T-helper 2 cell treated with Interferon-gamma antibody and Interleukin-4, amounts not matched to agents 5 μg/mL and 100 μg/mL, for 36 hours (primary cell): ENCODE measurements around the gene RASA2.
A peak's percentile ranks its signal among the peaks of the same experiment; 100 is the strongest.

Source experiments
- DNase-seq: peaks from one replicate; pipeline ENCODE4 v3.0.0; 2021; ENCODE audit warnings: low spot score
- H3K27ac Mint-ChIP-seq: one replicate; pipeline ENCODE4 v1.8.0; 2021; ENCODE audit warnings: mild to moderate bottlenecking, mixed read lengths
- H3K27me3 Mint-ChIP-seq: one replicate; pipeline ENCODE4 v1.8.0; 2021; ENCODE audit warnings: low read depth, mixed read lengths
- H3K36me3 Mint-ChIP-seq: one replicate; pipeline ENCODE4 v1.8.0; 2021; ENCODE audit warnings: low read depth, mixed read lengths
- H3K4me1 Mint-ChIP-seq: one replicate; pipeline ENCODE4 v1.8.0; 2021; ENCODE audit warnings: low read depth, mixed read lengths
- H3K4me3 Mint-ChIP-seq: one replicate; pipeline ENCODE4 v1.8.0; 2022; ENCODE audit warnings: mild to moderate bottlenecking, moderate library complexity, mixed read lengths
- H3K9me3 Mint-ChIP-seq: one replicate; pipeline ENCODE4 v1.8.0; 2021; ENCODE audit warnings: mixed read lengths

Gene RASA2

DNA sequence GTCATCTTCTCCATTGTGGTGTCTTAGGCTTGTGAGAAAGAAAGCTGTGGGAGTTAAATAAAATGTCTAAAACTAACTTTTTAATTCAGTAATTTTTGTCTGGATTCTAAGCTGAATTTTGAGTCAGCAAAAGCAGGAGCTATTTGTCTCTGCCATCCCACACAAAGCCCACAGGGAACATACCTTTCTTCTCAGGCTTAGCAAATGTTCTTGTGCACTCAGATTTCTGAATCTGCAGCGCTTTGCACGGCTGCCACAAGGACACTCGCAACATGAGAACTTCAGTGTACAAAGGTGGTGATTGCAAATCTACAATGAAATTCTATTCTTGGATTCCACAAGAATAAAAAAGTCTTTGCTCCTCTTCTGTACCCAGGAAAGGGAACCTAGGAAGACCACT is 163.0 kb downstream of the RASA2 start:
- H3K4me3 Mint-ChIP-seq = no peak overlapping the region
- H3K27me3 Mint-ChIP-seq = peaks cover 16% of the 10 kb centered on the region
- peaks cover under 1% of the 10 kb centered on the region for H3K4me1 Mint-ChIP-seq
- H3K27ac Mint-ChIP-seq = no peak overlapping the region
- no peak for DNase-seq
- H3K36me3 Mint-ChIP-seq = no peaks in the 10 kb centered on the region
- no peaks in the 10 kb centered on the region for H3K9me3 Mint-ChIP-seq

- H3K27me3 Mint-ChIP-seq = peaks cover 16% of the 10 kb centered on the region
- H3K36me3 Mint-ChIP-seq = no peaks in the 10 kb centered on the region
- H3K27ac Mint-ChIP-seq = no peak overlapping the region
- no peak overlapping the region for H3K4me3 Mint-ChIP-seq
- H3K9me3 Mint-ChIP-seq = no peaks in the 10 kb centered on the region
- no peak for DNase-seq
- no peaks in the 10 kb centered on the region for H3K4me1 Mint-ChIP-seq
Observed at GRCh38 chr3:141650783-141651182, 164.0 kb downstream of the RASA2 start.

DNA sequence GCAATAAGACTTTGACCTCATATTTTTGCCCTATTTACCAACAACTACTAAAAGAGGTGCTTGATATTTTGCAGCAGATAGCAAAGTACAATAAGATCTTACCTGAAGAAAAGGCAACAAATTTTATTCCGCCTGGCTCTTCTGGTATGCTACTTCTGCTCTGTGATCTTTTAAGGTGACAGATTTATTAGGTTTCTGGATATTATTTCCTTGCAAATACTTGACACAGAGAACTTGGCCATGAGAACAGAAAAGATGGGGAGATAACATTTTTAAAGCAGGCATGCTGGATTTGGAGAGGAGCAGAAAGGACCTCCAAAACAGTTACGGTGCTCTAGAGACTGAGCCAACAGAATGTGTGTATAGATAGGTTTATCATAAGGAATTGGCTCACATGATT is 164.6 kb downstream of the RASA2 start:
- no peaks in the 10 kb centered on the region for H3K36me3 Mint-ChIP-seq

DNA sequence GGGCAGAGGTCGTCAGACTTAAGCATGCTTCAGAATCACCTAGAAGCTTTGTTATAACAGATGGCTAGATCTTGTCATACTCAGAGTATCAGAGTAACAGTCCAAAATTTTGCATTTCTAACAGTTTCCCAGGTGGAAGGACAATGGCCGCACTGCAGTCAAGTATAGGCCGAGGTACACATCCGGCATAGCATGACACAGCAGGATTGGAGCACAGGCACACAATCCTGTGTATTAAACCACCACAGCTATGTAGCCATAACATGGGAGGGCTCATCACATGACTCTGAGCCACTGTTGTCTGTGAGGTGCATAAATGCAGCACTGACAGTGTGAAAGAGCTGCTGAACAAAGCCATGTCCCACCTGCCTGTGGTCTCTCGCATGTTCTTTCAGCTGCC is 165.5 kb downstream of the RASA2 start:
- H3K4me3 Mint-ChIP-seq = no peak overlapping the region

More for the DNA sequence above, 164.6 kb downstream of the RASA2 start:
- Mint-ChIP-seq H3K4me1 (no peaks in the 10 kb centered on the region), H3K9me3 (no peaks in the 10 kb centered on the region), H3K27ac (no peak overlapping the region), H3K4me3 (no peak overlapping the region), H3K27me3 (peaks cover 19% of the 10 kb centered on the region)
- DNase-seq = no peak

DNA sequence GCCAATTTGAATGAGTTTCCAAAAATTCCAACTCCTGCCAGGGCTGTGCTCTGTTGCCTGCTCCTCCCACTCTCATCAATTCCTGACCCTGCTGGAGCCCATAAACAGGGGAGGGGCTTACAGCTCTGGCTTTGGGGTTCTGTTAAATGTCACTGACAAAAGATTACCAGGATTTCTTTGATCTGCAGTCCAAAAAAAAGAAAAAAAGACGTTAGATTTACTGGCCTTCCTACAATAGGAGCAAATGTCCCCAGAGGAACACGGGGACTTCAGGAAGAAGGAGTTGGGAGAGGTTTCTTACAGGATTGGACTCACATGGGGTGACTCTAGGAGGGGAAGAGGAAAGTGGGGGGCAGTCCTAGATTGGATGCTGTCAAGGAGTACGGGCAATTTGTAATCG is 167.0 kb downstream of the RASA2 start:
- Mint-ChIP-seq H3K9me3 (no peaks in the 10 kb centered on the region), H3K4me1 (no peaks in the 10 kb centered on the region), H3K4me3 (no peak overlapping the region), H3K27me3 (peaks cover 42% of the 10 kb centered on the region), H3K36me3 (no peaks in the 10 kb centered on the region), H3K27ac (no peak overlapping the region)
- no peak for DNase-seq

More for the DNA sequence above, 165.5 kb downstream of the RASA2 start:
- H3K4me1 Mint-ChIP-seq = no peaks in the 10 kb centered on the region
- H3K27me3 Mint-ChIP-seq = peaks cover 27% of the 10 kb centered on the region
- H3K9me3 Mint-ChIP-seq = no peaks in the 10 kb centered on the region
- DNase-seq = no peak
- no peaks in the 10 kb centered on the region for H3K36me3 Mint-ChIP-seq
- no peak overlapping the region for H3K27ac Mint-ChIP-seq

DNA sequence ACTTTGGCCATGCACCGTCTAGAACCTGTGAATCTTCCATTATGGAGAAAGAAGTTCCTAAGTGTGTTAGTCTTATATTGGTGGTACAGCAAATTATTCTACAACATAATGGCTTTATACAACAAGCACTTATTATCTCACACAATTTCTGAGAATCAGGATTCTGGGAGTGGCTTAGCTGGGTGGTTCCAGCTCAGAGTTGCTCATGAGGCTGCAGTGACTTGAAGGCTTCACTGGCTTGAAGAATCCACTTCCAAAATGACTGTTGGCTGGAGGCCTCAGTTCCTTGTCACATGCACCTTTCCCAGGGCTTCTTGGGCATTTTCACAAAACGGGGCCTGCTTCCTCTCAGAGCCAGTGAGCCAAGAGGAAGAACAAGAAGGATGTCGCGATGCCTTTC is 169.0 kb downstream of the RASA2 start:
- H3K36me3 Mint-ChIP-seq = no peaks in the 10 kb centered on the region
- H3K9me3 Mint-ChIP-seq = no peaks in the 10 kb centered on the region
- H3K4me1 Mint-ChIP-seq = peaks cover 3% of the 10 kb centered on the region
- no peak overlapping the region for H3K27ac Mint-ChIP-seq
- no peak for DNase-seq
- peaks cover 59% of the 10 kb centered on the region for H3K27me3 Mint-ChIP-seq
- no peak overlapping the region for H3K4me3 Mint-ChIP-seq

GRCh38 chr3:141656771-141657170 is 169.9 kb downstream of the RASA2 start:
- H3K9me3 Mint-ChIP-seq = no peaks in the 10 kb centered on the region
- H3K36me3 Mint-ChIP-seq = no peaks in the 10 kb centered on the region
- H3K4me3 Mint-ChIP-seq = no peak overlapping the region
- peaks cover 3% of the 10 kb centered on the region for H3K4me1 Mint-ChIP-seq
- no peak overlapping the region for H3K27ac Mint-ChIP-seq
- H3K27me3 Mint-ChIP-seq = peaks cover 65% of the 10 kb centered on the region
- no peak for DNase-seq

GRCh38 chr3:141657516-141657915 is 170.7 kb downstream of the RASA2 start:
- no peak for DNase-seq
- Mint-ChIP-seq H3K4me1 (peaks cover 3% of the 10 kb centered on the region), H3K36me3 (no peaks in the 10 kb centered on the region), H3K27me3 (peaks cover 72% of the 10 kb centered on the region), H3K9me3 (no peaks in the 10 kb centered on the region), H3K27ac (no peak overlapping the region), H3K4me3 (no peak overlapping the region)

GRCh38 chr3:141659821-141660613 is 173.2 kb downstream of the RASA2 start:
- H3K27me3 Mint-ChIP-seq = peaks cover 79% of the 10 kb centered on the region
- H3K4me1 Mint-ChIP-seq = peaks cover 3% of the 10 kb centered on the region
- H3K9me3 Mint-ChIP-seq = no peaks in the 10 kb centered on the region
- no peaks in the 10 kb centered on the region for H3K36me3 Mint-ChIP-seq
- H3K27ac Mint-ChIP-seq = no peak overlapping the region
- peak overlapping the region; percentile 70 for H3K4me3 Mint-ChIP-seq
- no peak for DNase-seq

- Mint-ChIP-seq H3K4me1 (peaks cover 3% of the 10 kb centered on the region), H3K27ac (no peak overlapping the region), H3K36me3 (no peaks in the 10 kb centered on the region), H3K27me3 (peaks cover 79% of the 10 kb centered on the region), H3K9me3 (no peaks in the 10 kb centered on the region), H3K4me3 (no peak overlapping the region)
- no peak for DNase-seq
Observed at GRCh38 chr3:141660614-141660947, 173.8 kb downstream of the RASA2 start.

GRCh38 chr3:141661229-141662196 is 174.7 kb downstream of the RASA2 start:
- H3K4me1 Mint-ChIP-seq = peaks cover 3% of the 10 kb centered on the region
- no peaks in the 10 kb centered on the region for H3K36me3 Mint-ChIP-seq
- H3K9me3 Mint-ChIP-seq = no peaks in the 10 kb centered on the region
- H3K27me3 Mint-ChIP-seq = peaks cover 75% of the 10 kb centered on the region
- DNase-seq = no peak
- H3K27ac Mint-ChIP-seq = no peak overlapping the region
- no peak overlapping the region for H3K4me3 Mint-ChIP-seq

GRCh38 chr3:141663993-141664392 is 177.2 kb downstream of the RASA2 start:
- Mint-ChIP-seq H3K4me1 (peaks cover 3% of the 10 kb centered on the region), H3K9me3 (peaks cover 5% of the 10 kb centered on the region), H3K4me3 (no peak overlapping the region), H3K27ac (no peak overlapping the region), H3K36me3 (no peaks in the 10 kb centered on the region), H3K27me3 (peaks cover 51% of the 10 kb centered on the region)
- no peak for DNase-seq
